ACC112 (cell line): Measurements from ENCODE around the gene INPP5E.
"Not testable (repeated sequence)": the region's sequence is repeated elsewhere in the genome, so short reads cannot be mapped to it uniquely, and the experiment has no call there.

Experiments
- H2AFZ ChIP-seq: fragments of 200-600 bp; sonication (generic); one replicate; pipeline ENCODE4 v1.6.0; 2017; ENCODE audit warnings: antibody characterized with exemption, low read length; ENCODE audit not compliant: unreplicated experiment
- H3K27ac ChIP-seq: fragments of 200-600 bp; sonication (generic); 2 replicates; pipeline ENCODE4 v1.5.1; 2014; ENCODE audit warnings: low read depth, mild to moderate bottlenecking, antibody characterized with exemption, low read length, moderate library complexity
- H3K27me3 ChIP-seq: fragments of 200-600 bp; sonication (generic); 2 replicates; pipeline ENCODE4 v1.6.1; 2014; ENCODE audit warnings: mild to moderate bottlenecking, antibody characterized with exemption, low read length, moderate library complexity, mixed read lengths; ENCODE audit not compliant: insufficient read depth
- H3K36me3 ChIP-seq: fragments of 200-600 bp; sonication (generic); 2 replicates; pipeline ENCODE4 v1.6.1; 2016; ENCODE audit warnings: mild to moderate bottlenecking, antibody characterized with exemption, low read length, moderate library complexity, mixed read lengths; ENCODE audit not compliant: insufficient read depth
- H3K4me1 ChIP-seq: fragments of 200-600 bp; sonication (generic); one replicate; pipeline ENCODE4 v1.6.1; 2016; ENCODE audit warnings: low read length, mixed read lengths; ENCODE audit not compliant: insufficient read depth, unreplicated experiment, control insufficient read depth
- H3K4me3 ChIP-seq: fragments of 200-600 bp; sonication (generic); 2 replicates; pipeline ENCODE4 v1.5.1; 2014; ENCODE audit warnings: mild to moderate bottlenecking, low read depth, low read length
- H3K79me2 ChIP-seq: fragments of 200-600 bp; sonication (generic); one replicate; pipeline ENCODE4 v1.6.0; 2016; ENCODE audit warnings: low read length; ENCODE audit not compliant: control insufficient read depth, unreplicated experiment, insufficient read depth

INPP5E gene

DNA sequence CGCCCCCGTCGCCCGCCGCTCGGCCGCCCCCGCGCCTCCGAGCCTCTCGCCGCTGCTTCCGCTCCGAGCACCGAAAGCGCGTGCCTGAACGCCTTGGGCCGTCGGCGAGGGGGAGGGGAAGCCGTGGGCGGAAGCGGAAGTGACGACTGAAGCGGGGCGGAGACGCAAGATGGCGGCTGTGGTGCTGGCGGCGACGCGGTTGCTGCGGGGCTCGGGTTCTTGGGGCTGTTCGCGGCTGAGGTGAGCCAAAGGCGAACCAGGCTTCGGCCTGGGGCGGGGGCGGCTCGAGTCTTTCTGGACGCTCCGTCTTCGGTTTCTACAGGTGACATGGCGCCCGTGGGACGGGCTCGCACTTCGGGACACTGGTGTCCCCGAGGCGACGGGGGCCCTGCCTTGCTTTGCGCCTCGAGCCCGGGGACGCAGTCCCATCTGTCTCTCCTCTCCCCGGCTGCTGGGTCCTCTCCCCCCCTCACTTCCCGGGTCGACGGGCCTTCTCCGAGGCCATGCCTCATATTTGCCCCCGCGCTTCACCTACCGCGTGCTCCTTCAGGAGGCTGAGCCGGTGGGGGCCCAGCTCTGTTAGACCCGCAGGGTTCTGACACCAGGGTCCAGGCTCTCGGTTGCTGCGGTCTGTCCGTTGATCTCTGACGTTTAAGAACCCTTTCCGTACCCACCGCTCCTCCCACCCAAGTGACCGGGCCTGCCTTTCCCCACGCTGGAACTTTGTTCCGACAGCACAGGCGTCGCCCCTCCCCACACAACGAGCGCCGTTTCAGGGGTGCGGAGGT, 29.0 kb downstream of the INPP5E start, which contains the start of the genes ENTR1 and PMPCA:
Gene ENTR1 (minus strand): TSS at position 115 of the 788 bp plus-strand sequence. CDS start 217 bp downstream, outside the sequence.
Gene PMPCA (plus strand): TSS at position 159 of the 788 bp plus-strand sequence. CDS start 11 bp downstream, at position 170.
- Histone ChIP-seq H2AFZ (peak within 1 kb of the TSS; percentile 80), H3K4me3 (peak within 1 kb of the TSS; percentile 94), H3K27ac (peak within 1 kb of the TSS; percentile 72), H3K36me3 (peaks cover 26% of the 10 kb centered on the region), H3K27me3 (no peaks in the 10 kb centered on the region), H3K4me1 (peaks cover 15% of the 10 kb centered on the region), H3K79me2 (peaks cover 64% of the 10 kb centered on the region)

DNA sequence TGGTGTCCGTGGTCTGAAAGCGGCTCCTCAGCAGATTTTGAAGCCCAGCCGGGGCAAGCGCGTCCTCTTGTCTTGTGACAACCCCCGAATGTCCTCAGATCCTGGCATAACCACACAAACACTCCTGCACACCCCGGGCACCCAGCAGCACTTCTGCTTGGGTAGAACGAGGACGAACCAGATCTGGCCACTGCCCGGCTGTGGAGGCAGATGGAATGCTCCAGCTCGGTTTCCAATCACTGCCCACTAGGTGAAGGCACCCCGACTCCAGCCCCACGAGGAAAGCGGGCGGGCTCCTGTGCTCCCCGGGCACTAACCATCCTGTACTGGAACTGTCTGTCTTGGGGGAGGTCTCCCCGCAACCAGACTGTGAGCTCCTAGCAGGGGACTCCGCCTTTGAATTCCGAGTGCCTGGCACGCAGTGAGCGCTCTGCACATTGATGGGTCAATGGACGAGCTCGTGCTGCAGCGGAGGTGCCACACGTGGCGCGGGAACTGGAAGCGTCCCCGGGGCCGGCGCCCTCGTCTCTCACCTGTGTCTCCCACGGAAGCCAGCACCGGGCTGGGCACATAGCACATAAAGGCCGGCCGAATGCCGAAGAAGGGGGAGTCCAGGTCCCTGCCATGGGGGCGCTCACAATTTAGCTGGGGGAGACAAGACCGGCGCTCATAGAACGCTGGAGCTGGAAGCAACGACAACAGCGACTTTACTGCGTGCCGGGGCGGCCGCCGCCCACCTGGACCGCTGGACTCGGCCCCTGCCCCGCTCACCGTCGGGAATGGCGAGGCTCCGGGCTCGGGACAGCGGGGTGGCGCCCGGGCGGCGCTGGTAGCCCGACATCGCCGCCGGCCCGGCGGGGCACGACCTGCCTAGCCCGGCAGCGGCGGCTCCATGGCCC, 29.8 kb downstream of the INPP5E start:
- H2AFZ ChIP-seq, result peak overlapping the region; percentile 80
- H3K4me1 ChIP-seq, result peaks cover 15% of the 10 kb centered on the region
- H3K4me3 ChIP-seq, result peak overlapping the region; percentile 94
- no peaks in the 10 kb centered on the region for H3K27me3 ChIP-seq
- peak overlapping the region; percentile 22; the same call in 1 of the 2 replicates for H3K27ac ChIP-seq
- H3K36me3 ChIP-seq, result peaks cover 20% of the 10 kb centered on the region
- H3K79me2 ChIP-seq, result peaks cover 66% of the 10 kb centered on the region

- no peaks in the 10 kb centered on the region for H3K27me3 ChIP-seq
- H3K36me3 ChIP-seq, result peaks cover 10% of the 10 kb centered on the region
- H2AFZ ChIP-seq, result no peak overlapping the region
- no peak overlapping the region for H3K27ac ChIP-seq
- peaks cover 48% of the 10 kb centered on the region for H3K79me2 ChIP-seq
- H3K4me1 ChIP-seq, result peaks cover 15% of the 10 kb centered on the region
- no peak overlapping the region for H3K4me3 ChIP-seq
Observed at GRCh38 chr9:136407911-136408310, 31.7 kb downstream of the INPP5E start.

DNA sequence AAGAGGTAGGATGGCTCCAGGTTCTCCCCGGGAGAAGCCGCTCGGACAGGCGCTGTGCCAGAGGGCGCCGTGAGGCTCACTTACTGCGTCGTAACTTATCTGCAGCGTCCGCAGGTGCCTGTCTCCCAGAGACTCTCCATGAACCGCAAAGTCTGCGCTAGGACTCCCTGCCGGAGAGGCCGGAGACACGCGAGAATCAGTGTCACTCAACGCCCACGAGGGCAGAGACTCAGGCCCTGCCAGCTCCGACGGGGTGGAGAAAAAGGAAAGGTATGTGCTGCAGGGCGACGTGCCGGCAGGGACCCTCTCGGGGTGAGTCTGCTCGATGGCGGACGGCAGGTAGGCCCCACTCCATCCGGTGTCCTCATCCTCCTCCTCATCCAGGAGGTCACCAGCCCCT, 32.6 kb downstream of the INPP5E start:
- peaks cover 11% of the 10 kb centered on the region for H3K4me1 ChIP-seq
- not testable (repeated sequence) for H2AFZ ChIP-seq, H3K27me3 ChIP-seq, H3K4me3 ChIP-seq, H3K36me3 ChIP-seq, H3K27ac ChIP-seq
- H3K79me2 ChIP-seq, result peaks cover 40% of the 10 kb centered on the region

- not testable (repeated sequence) for H3K27me3 ChIP-seq, H3K27ac ChIP-seq, H3K4me3 ChIP-seq, H3K4me1 ChIP-seq, H3K36me3 ChIP-seq, H2AFZ ChIP-seq
- H3K79me2 ChIP-seq, result peaks cover 28% of the 10 kb centered on the region
Observed at GRCh38 chr9:136405904-136406303, 33.7 kb downstream of the INPP5E start.

DNA sequence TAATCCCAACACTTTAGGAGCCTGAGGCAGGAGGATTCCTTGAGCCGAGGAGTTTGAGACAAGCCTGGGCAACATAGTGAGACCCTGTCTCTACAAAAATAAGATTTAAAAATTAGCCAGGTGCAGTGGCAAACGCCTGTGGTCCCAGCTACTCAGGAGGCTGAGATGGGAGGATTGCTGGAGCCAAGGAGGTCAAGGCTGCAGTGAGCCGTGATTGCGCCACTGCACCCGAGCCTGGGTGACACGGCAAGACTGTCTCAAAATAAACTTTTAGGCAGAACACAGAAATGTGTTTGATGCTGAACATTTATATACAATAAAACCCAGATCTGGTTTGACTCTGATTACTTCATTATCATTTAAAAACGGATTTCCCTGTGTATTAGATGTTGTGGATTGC, 34.2 kb downstream of the INPP5E start:
- H3K4me1 ChIP-seq, result peaks cover 8% of the 10 kb centered on the region
- no peak overlapping the region for H2AFZ ChIP-seq
- no peaks in the 10 kb centered on the region; the same call in 1 of the 2 replicates for H3K36me3 ChIP-seq
- no peak overlapping the region for H3K27ac ChIP-seq
- peaks cover 24% of the 10 kb centered on the region for H3K79me2 ChIP-seq
- H3K4me3 ChIP-seq, result no peak overlapping the region
- H3K27me3 ChIP-seq, result no peaks in the 10 kb centered on the region

GRCh38 chr9:136404801-136405136, 34.9 kb downstream of the INPP5E start:
- H3K79me2 ChIP-seq, result peaks cover 22% of the 10 kb centered on the region
- peaks cover 10% of the 10 kb centered on the region for H3K4me1 ChIP-seq
- no peak overlapping the region for H2AFZ ChIP-seq
- H3K4me3 ChIP-seq, result no peak overlapping the region
- H3K27ac ChIP-seq, result no peak overlapping the region
- no peaks in the 10 kb centered on the region; the same call in 1 of the 2 replicates for H3K36me3 ChIP-seq
- no peaks in the 10 kb centered on the region for H3K27me3 ChIP-seq

GRCh38 chr9:136403915-136404800, 35.5 kb downstream of the INPP5E start:
- Histone ChIP-seq H3K79me2 (peaks cover 23% of the 10 kb centered on the region), H3K36me3 (no peaks in the 10 kb centered on the region; the same call in 1 of the 2 replicates), H3K27me3 (no peaks in the 10 kb centered on the region), H3K4me1 (peaks cover 10% of the 10 kb centered on the region), H2AFZ (no peak overlapping the region), H3K4me3 (no peak overlapping the region), H3K27ac (no peak overlapping the region)

DNA sequence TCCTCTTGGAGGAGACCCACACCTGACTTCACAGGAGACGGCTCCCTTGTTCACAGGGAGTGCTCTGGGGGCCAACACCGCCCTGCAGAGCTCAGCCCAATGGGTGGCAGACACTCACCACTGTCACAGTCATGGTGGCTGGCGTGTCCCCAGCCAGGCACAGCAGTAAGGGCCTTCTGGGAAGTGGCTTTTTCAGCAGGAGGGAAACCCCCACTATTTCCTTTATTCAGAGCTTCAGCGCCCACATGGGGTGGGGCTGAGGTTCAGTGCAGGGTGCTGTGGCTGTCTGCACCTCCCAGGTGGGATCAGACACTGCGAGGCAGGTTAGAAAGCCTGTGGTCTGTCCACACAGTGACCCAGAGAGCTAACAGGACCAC, 36.1 kb downstream of the INPP5E start:
- H3K4me3 ChIP-seq, result no peak overlapping the region

DNA sequence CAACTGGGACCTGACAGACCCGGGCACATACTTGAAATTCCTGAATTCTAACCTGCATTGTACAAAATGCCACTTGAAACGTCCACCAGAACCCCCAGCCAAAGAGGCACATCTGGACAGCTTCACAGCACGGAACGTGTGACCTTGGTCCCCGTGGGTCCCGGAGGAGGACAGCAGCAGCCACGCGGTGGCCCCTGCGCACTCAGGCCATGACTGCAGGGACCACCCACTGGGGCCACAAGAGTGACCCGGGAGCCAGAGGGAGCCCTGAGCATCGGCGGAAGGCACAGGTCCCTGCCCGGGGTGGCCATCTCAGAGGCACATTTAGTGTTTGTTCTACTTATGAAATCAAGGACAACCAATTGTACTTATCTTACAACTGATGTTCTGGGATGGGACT, 37.6 kb downstream of the INPP5E start:
- H3K27ac ChIP-seq, result no peak overlapping the region
- H3K36me3 ChIP-seq, result peaks cover under 1% of the 10 kb centered on the region; the same call in 1 of the 2 replicates
- H3K27me3 ChIP-seq, result no peaks in the 10 kb centered on the region
- H2AFZ ChIP-seq, result no peak overlapping the region
- H3K79me2 ChIP-seq, result peaks cover 25% of the 10 kb centered on the region
- H3K4me3 ChIP-seq, result no peak overlapping the region
- H3K4me1 ChIP-seq, result peaks cover 16% of the 10 kb centered on the region

More for the DNA sequence above, 36.1 kb downstream of the INPP5E start:
- peaks cover 23% of the 10 kb centered on the region for H3K79me2 ChIP-seq
- H3K27me3 ChIP-seq, result no peaks in the 10 kb centered on the region
- H2AFZ ChIP-seq, result no peak overlapping the region
- no peak overlapping the region for H3K27ac ChIP-seq
- peaks cover 10% of the 10 kb centered on the region for H3K4me1 ChIP-seq
- no peaks in the 10 kb centered on the region; the same call in 1 of the 2 replicates for H3K36me3 ChIP-seq
